Thyroid gland (tissue), 4 donors: ENCODE data around the gene SETDB1. TPM values are rescaled to one million over a fixed set of nuclear protein-coding genes. Genes with fewer than 3 reads are reported as not detected.
A peak's percentile ranks its signal among the peaks of the same experiment; 100 is the strongest.

Source experiments
- DNase-seq, 2 donors: peaks; one replicate each; pipeline ENCODE4 v3.0.0-alpha.2; 2019
- H3K27ac ChIP-seq, 3 donors: fragments of 200-600 bp; sonication (generic); 1 replicate in 2 of 3; 2 replicates in 1 of 3; pipeline ENCODE4 v1.5.1; 2016 to 2019; ENCODE audit warnings: mild to moderate bottlenecking in 1 of 3, moderate library complexity in 1 of 3
- H3K27me3 ChIP-seq: fragments of 200-600 bp; sonication (generic); one replicate; pipeline ENCODE4 v1.5.1; 2019
- H3K36me3 ChIP-seq, 2 donors: fragments of 200-600 bp; sonication (generic); one replicate each; pipeline ENCODE4 v1.5.1; 2016 to 2019
- H3K4me1 ChIP-seq, 2 donors: fragments of 200-600 bp; sonication (generic); one replicate each; pipeline ENCODE4 v1.5.1; 2017 to 2019
- H3K4me3 ChIP-seq, 3 donors: fragments of 200-600 bp; sonication (generic); replicated peaks in 1 of 3; 1 replicate in 2 of 3; 2 replicates in 1 of 3; pipeline ENCODE4 v1.5.1; 2016; ENCODE audit warnings: mild to moderate bottlenecking in 1 of 3
- H3K9me3 ChIP-seq: fragments of 200-600 bp; sonication (generic); one replicate; pipeline ENCODE4 v1.5.1; 2017
- CTCF ChIP-seq, 6 experiments: fragments of 200-600 bp in 3 of 6; fragments of 450-650 bp in 3 of 6; sonication (generic) in 3 of 6; IDR thresholded peaks; one replicate each; pipeline ENCODE4 v1.5.1; 2016 to 2019; ENCODE audit warnings: antibody characterized with exemption in 6 of 6, mild to moderate bottlenecking in 2 of 6, inconsistent platforms in 1 of 6, moderate library complexity in 1 of 6
- POLR2A ChIP-seq, 2 donors: fragments of 450-650 bp; IDR thresholded peaks; one replicate each; pipeline ENCODE4 v1.6.1; 2017; ENCODE audit warnings: antibody characterized with exemption in 2 of 2, mild to moderate bottlenecking in 2 of 2, moderate library complexity in 1 of 2
- WGBS, 2 donors: methylation state at CpG; one replicate each; pipeline ENCODE4 v1.1.5; 2017; 5-methylcytosine and 5-hydroxymethylcytosine counted together
- intact Hi-C: fragments of 100-400 bp; cut with DNase I; formaldehyde crosslinking; loops from one replicate; pipeline ENCODE4 v1.15.1; 2023
- total RNA-seq, 4 donors: library from RNA; depleted of rRNA; stranded (reverse); fragments of >200 nt; gene quantifications; one replicate each; pipeline ENCODE4 v1.2.3, GENCODE V29; 2016

Gene SETDB1
- total RNA-seq, 4 donors from 2014 or later: 35.4 to 59.9 (median 44.8) TPM

- WGBS, 2 donors: 1 to 2% methylated on average over 30 to 44 of the region's 69 CpGs
- H3K27ac ChIP-seq: peak within 1 kb of the TSS; percentile 92 to 98 (median 96)
- DNase-seq: peak; percentile 96
- H3K9me3 ChIP-seq: no peaks in the 10 kb centered on the region
- no peaks in the 10 kb centered on the region for H3K27me3 ChIP-seq
- H3K4me1 ChIP-seq: peaks cover 64% of the 10 kb centered on the region in 2 donors
- no peak for TF ChIP-seq CTCF (IDR thresholded peaks at IDR 0.05)
- peak in 1 of 2 donors; percentile 95 for TF ChIP-seq POLR2A (IDR thresholded peaks at IDR 0.05)
- H3K36me3 ChIP-seq: no peaks in the 10 kb centered on the region
- peak within 1 kb of the TSS; percentile 71 to 89 (median 73) for H3K4me3 ChIP-seq
- intact Hi-C loops: loop anchor here (5.0 kb wide), 1 partner anchor 49 kb away; the partner anchor contains the start of gene CDC42SE1
These were observed 82.4 kb downstream of the SETDB1 start, which contains the start of gene PRUNE1 for GRCh38 chr1:151008244-151009205. Gene PRUNE1, plus strand, starts transcription at chr1:151008449. Its CDS starts 184 bp downstream, at chr1:151008633.

- TF ChIP-seq CTCF (IDR thresholded peaks at IDR 0.05): no peak
- no peak for TF ChIP-seq POLR2A (IDR thresholded peaks at IDR 0.05)
- Histone ChIP-seq H3K9me3 (no peaks in the 10 kb centered on the region), H3K27ac (peak overlapping the region; percentile 92 to 98 (median 96)), H3K27me3 (no peaks in the 10 kb centered on the region), H3K4me1 (peaks cover 62 to 63% of the 10 kb centered on the region in 2 donors), H3K4me3 (peak overlapping the region; percentile 71 to 89 (median 73)), H3K36me3 (no peaks in the 10 kb centered on the region)
- DNase-seq: no peak
- 26% methylated on average over 3 of the region's 3 CpGs for WGBS, 2 donors
- intact Hi-C loops: loop anchor here (5.0 kb wide), 1 partner anchor 48 kb away; the partner anchor contains the start of gene CDC42SE1
These were observed 83.0 kb downstream of the SETDB1 start for GRCh38 chr1:151009206-151009587.

GRCh38 chr1:151009674-151010345, 83.6 kb downstream of the SETDB1 start:
- peaks cover 62 to 63% of the 10 kb centered on the region in 2 donors for H3K4me1 ChIP-seq
- DNase-seq: no peak
- intact Hi-C loops: loop anchor here (5.0 kb wide), 1 partner anchor 47 kb away; the partner anchor contains the start of gene CDC42SE1
- H3K9me3 ChIP-seq: no peaks in the 10 kb centered on the region
- peak overlapping the region; percentile 92 to 98 (median 96) for H3K27ac ChIP-seq
- no peaks in the 10 kb centered on the region for H3K36me3 ChIP-seq
- WGBS, 2 donors: 92 to 94% methylated on average over 8 of the region's 8 CpGs
- no peak overlapping the region for H3K4me3 ChIP-seq
- no peaks in the 10 kb centered on the region for H3K27me3 ChIP-seq
- TF ChIP-seq CTCF (IDR thresholded peaks at IDR 0.05): no peak
- TF ChIP-seq POLR2A (IDR thresholded peaks at IDR 0.05): no peak

GRCh38 chr1:151010346-151010726, 84.2 kb downstream of the SETDB1 start:
- 84 to 87% methylated on average over 3 of the region's 3 CpGs for WGBS, 2 donors
- no peak for TF ChIP-seq CTCF (IDR thresholded peaks at IDR 0.05)
- H3K36me3 ChIP-seq: no peaks in the 10 kb centered on the region
- DNase-seq: no peak
- no peaks in the 10 kb centered on the region for H3K9me3 ChIP-seq
- peaks cover 59 to 60% of the 10 kb centered on the region in 2 donors for H3K4me1 ChIP-seq
- no peaks in the 10 kb centered on the region for H3K27me3 ChIP-seq
- intact Hi-C loops: no loop called here
- H3K27ac ChIP-seq: peak overlapping the region; percentile 92 to 98 (median 96)
- no peak overlapping the region for H3K4me3 ChIP-seq
